GM12891 (cell line): ENCODE measurements around the gene PLXNB1.

ENCODE experiments used
- DNase-seq: peaks from one replicate; pipeline ENCODE4 v3.0.0; 2011; ENCODE audit warnings: low spot score; ENCODE audit not compliant: insufficient read length
- FAIRE-seq: peaks from 2 replicates; lab custom pipeline; 2011; peaks lifted over from hg19 to GRCh38; lab: Jason Lieb, UNC
- PAX5 ChIP-seq: IDR thresholded peaks from 2 replicates; pipeline ENCODE4 v1.6.1; 2011; ENCODE audit warnings: low read length, moderate library complexity, mild to moderate bottlenecking; ENCODE audit not compliant: insufficient read depth, severe bottlenecking
- POLR2A ChIP-seq: IDR thresholded peaks from 2 replicates; pipeline ENCODE4 v1.6.1; 2011; ENCODE audit warnings: low read depth, low read length, control low read depth
- POLR2AphosphoS5 ChIP-seq: IDR thresholded peaks from 2 replicates; pipeline ENCODE4 v1.6.1; 2011; ENCODE audit warnings: low read depth, low read length, control low read depth
- POU2F2 ChIP-seq: IDR thresholded peaks from 2 replicates; pipeline ENCODE4 v1.6.1; 2011; ENCODE audit warnings: low read depth, mild to moderate bottlenecking, control low read depth, low read length, moderate library complexity
- SPI1 ChIP-seq: IDR thresholded peaks from 2 replicates; pipeline ENCODE4 v1.6.1; 2011; ENCODE audit warnings: low read depth, low read length, control low read depth
- TAF1 ChIP-seq: IDR thresholded peaks from 2 replicates; pipeline ENCODE4 v1.6.1; 2011; ENCODE audit warnings: low read depth, low read length, control low read depth

Gene PLXNB1

DNA sequence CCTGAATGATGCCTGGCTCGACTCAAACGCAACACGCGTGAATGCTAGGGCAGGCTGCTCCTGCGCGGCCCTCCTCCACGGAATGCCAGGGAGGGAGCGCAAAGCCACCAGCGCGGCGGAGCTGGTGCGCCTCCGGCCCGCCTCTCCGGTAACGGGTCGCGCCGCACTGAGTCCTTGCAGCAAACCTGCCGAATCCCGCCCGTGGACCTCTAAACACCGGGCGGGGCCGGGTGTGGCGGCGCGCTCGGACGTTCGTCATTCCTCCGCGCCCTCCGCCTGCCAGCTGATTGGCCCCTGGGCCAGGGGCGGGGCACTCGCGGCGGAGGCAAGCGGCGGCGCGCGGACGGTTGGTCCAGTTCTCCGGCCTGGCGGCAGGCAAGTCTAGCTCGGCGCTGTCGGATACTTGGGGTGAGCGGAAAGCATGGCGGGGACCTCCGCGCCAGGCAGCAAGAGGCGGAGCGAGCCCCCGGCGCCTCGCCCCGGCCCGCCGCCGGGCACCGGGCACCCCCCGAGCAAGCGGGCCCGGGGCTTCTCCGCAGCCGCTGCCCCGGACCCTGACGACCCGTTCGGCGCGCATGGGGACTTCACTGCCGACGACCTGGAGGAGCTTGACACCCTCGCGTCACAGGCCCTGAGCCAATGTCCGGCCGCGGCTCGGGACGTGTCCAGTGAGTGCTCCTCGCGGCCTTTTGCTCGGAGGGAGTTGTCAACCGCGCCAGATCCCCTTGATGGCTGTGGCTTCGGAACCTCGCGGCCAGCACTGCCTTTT is 16.7 kb upstream of the PLXNB1 start, which contains the start of gene ATRIP:
Gene ATRIP (plus strand): TSS at position 313 of the 769 bp plus-strand sequence. CDS start 109 bp downstream, at position 422.
- TF ChIP-seq SPI1, result no peak
- TF ChIP-seq POLR2AphosphoS5, result peak; percentile 91
- TF ChIP-seq POLR2A, result peak; percentile 85
- peak; percentile 87 for TF ChIP-seq TAF1
- peak; percentile 70 for TF ChIP-seq POU2F2
- DNase-seq (peak; percentile 94), FAIRE-seq (peak; percentile 96)

GRCh38 chr3:48446043-48446424 is 16.1 kb upstream of the PLXNB1 start:
- no peak for DNase-seq
- no peak for FAIRE-seq
- TF ChIP-seq POLR2A, result no peak
- no peak for TF ChIP-seq SPI1
- TF ChIP-seq POLR2AphosphoS5, result no peak
- TF ChIP-seq TAF1, result no peak
- TF ChIP-seq PAX5, result no peak
- no peak for TF ChIP-seq POU2F2

DNA sequence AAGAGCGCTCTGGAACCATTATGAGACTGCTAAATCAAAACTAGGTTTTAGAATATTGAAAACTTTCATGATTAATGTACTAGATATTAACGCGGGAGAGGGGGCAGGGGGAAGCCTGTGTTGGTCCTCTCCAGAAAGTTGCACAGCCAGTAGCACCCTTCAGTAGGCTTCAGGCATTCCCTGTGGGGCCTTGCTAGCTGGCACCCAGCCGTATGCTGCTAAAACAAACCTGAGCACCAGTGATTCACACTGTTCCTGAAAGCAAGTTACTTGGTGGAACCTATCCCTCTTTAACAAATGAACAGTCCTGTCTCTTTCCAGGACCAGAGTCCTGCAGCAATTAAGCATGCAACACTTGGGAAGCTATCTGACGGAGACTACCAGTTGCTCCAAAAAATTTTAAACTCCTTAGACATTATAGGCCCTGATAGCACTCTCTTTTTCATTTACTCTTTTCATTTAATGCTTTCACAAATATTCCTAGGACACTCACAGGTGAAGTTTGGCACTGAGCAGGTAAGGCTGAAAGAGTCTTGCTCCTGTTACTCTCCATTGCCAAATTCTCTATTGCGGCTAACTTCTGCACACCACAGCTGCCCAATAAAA is 15.5 kb upstream of the PLXNB1 start:
- DNase-seq (no peak), FAIRE-seq (no peak)
- TF ChIP-seq SPI1 (no peak), POLR2A (peak; percentile 31; the same call in 1 of the 2 replicates)

DNA sequence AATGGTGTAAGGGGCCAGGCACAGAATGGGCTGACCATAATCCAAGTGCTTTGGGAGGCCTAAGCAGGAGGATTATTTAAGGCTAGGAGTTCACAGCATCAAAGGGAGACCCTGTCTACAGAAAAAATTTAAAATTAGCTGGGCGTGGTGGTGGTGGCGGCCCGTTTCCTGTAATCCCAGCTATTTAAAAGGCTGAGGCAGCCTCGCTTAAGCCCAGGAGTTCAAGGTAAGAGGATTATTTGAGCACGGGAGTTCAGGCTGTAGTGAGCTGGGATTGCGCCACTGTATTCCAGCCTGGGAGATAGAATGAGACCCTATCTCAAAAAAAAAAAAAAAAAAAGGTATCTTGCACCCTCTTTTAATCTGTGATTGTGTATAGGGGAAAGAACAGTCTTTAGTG is 12.1 kb upstream of the PLXNB1 start:
- FAIRE-seq (no peak), DNase-seq (no peak)
- TF ChIP-seq TAF1 (no peak), PAX5 (no peak), SPI1 (no peak), POLR2A (no peak), POLR2AphosphoS5 (no peak), POU2F2 (no peak)

DNA sequence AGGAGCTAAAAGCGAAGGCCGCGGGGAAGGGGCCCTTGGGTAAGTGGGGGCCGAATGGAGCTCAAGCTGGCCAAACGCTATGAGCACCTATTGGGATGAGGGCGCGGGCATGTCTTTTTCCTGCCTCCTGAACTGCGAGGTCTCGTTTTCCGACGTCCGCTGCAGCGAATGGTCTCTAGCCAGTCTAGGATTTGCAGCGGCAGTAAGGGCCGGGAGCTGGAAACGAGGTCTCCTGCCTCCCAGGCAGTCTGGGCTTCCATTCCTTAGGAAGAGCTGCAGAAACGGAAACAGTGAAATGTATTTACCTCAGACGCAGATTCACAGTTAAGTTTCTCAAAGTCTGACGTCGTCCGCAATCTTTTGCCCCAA is 10.7 kb upstream of the PLXNB1 start:
- no peak for TF ChIP-seq SPI1
- no peak for TF ChIP-seq PAX5
- no peak for TF ChIP-seq POLR2A
- TF ChIP-seq POLR2AphosphoS5, result no peak; the same call in 1 of the 2 replicates
- no peak for TF ChIP-seq TAF1
- TF ChIP-seq POU2F2, result no peak
- peak; percentile 61 for FAIRE-seq
- DNase-seq, result no peak

DNA sequence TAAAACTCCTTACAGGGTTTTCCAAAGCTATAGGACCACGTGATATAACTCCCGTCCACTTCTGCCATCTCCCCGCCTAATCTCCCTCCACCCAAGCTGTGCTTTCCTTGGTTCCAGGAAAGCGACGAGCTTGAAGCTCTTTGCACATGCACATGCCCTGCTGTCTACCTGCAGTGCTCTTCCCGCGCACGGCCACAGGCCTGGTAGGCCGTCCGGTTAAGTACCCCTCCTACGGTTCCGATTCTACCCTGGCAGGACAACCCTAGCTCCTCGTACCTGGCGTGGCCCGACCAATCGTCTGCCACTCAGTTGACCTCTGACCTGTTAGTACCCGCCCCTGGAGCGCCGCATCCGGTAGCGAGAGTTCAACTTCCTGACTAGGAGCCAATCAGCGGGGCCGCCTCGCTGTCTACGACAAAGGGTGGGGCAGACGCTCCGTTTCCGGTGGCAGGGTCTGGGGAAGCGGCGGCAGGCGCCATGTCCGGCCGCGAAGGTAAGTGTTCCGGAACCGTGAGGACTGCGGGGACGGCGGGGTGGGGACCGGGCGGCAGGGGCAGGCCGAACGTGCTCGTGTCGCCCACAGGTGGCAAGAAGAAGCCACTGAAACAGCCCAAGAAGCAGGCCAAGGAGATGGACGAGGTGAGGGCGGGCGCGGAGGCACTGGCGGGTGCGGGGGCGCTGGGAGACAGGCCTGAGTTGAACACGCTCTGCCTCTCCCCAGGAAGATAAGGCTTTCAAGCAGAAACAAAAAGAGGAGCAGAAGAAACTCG is 10.1 kb upstream of the PLXNB1 start, which contains the start of the genes CCDC51 and TMA7:
Gene CCDC51 (minus strand): TSS at position 300 of the 770 bp plus-strand sequence. CDS start 4,991 bp downstream, outside the sequence.
Gene TMA7 (plus strand): TSS at position 438 of the 770 bp plus-strand sequence. CDS start 40 bp downstream, at position 478.
- no peak for TF ChIP-seq PAX5
- peak; percentile 86 for TF ChIP-seq POLR2A
- TF ChIP-seq SPI1, result 0 out of 2 replicates have a peak, but pooled peaks have one; percentile 17
- TF ChIP-seq TAF1, result peak; percentile 40; the same call in 1 of the 2 replicates
- peak; percentile 23; the same call in 1 of the 2 replicates for TF ChIP-seq POU2F2
- peak; percentile 60 for TF ChIP-seq POLR2AphosphoS5
- FAIRE-seq (peak; percentile 99), DNase-seq (peak; percentile 97)

- no peak for FAIRE-seq
Measured at GRCh38 chr3:48437812-48438211, 7.9 kb upstream of the PLXNB1 start.

GRCh38 chr3:48436855-48437254 is 7.0 kb upstream of the PLXNB1 start:
- FAIRE-seq (no peak), DNase-seq (no peak)
- no peak for TF ChIP-seq POLR2A

More at GRCh38 chr3:48437812-48438211, 7.9 kb upstream of the PLXNB1 start:
- no peak for TF ChIP-seq PAX5
- peak; percentile 84 for TF ChIP-seq SPI1
- no peak for TF ChIP-seq POLR2AphosphoS5
- no peak for TF ChIP-seq TAF1
- TF ChIP-seq POLR2A, result no peak
- DNase-seq, result no peak

- no peak for DNase-seq
- no peak for TF ChIP-seq TAF1
- TF ChIP-seq POU2F2, result no peak
- TF ChIP-seq PAX5, result no peak
- no peak for TF ChIP-seq POLR2AphosphoS5
- no peak for TF ChIP-seq POLR2A
- no peak for TF ChIP-seq SPI1
- FAIRE-seq, result no peak
Measured at GRCh38 chr3:48436477-48436787, 6.5 kb upstream of the PLXNB1 start.
